GM20000 (cell line): Measurements from ENCODE around the gene APOBEC3F.

Experiments
- DNase-seq: peaks from one replicate; pipeline ENCODE4 v3.0.0; 2012; ENCODE audit warnings: low spot score
- TF ChIP-seq, protein P1 (sequence below): IDR thresholded peaks from 2 replicates; pipeline ENCODE4 v1.5.1; 2012; ENCODE audit warnings: mild to moderate bottlenecking, control low read depth; ENCODE audit errors: extremely low read depth, missing control alignments

APOBEC3F gene

DNA sequence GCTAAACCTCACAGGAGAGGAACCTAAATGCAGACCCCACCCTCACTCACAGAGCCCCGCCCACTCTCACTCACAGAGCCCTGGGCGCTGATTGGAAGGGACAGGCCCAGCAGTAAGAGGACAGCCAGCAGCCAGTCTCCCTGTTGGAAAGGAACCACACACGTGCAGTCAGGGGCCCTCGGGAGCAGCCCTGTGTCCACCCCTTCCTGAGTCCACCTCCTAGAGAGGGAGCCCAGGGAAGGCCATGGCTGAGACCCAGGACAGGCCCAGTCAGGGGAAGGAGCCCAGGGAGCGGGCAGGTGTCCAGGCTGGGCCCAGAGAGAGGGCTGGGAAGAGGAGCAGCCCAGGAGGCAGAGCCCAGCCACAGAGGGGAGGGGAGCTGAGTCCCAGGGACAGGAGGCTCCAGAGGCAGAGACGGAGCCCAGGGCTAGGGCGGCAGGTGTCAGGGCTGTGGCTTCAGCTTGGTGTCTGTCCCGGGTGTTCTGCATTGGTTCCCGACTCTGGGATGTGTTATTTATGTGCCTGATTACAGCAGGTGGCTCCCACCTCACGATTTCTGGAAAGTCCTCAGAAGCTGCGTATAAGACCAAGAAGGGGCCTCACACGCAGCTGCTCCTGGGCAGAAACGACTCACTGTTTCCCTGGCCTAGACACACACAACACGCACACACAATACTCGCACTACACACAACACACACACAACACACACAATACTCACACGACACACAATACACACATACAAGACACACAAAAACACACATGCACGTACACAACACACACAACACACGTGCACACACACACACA, 47.4 kb downstream of the APOBEC3F start:
- no peak for DNase-seq
- TF ChIP-seq, protein P1, sequence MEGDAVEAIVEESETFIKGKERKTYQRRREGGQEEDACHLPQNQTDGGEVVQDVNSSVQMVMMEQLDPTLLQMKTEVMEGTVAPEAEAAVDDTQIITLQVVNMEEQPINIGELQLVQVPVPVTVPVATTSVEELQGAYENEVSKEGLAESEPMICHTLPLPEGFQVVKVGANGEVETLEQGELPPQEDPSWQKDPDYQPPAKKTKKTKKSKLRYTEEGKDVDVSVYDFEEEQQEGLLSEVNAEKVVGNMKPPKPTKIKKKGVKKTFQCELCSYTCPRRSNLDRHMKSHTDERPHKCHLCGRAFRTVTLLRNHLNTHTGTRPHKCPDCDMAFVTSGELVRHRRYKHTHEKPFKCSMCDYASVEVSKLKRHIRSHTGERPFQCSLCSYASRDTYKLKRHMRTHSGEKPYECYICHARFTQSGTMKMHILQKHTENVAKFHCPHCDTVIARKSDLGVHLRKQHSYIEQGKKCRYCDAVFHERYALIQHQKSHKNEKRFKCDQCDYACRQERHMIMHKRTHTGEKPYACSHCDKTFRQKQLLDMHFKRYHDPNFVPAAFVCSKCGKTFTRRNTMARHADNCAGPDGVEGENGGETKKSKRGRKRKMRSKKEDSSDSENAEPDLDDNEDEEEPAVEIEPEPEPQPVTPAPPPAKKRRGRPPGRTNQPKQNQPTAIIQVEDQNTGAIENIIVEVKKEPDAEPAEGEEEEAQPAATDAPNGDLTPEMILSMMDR = no peak

DNA sequence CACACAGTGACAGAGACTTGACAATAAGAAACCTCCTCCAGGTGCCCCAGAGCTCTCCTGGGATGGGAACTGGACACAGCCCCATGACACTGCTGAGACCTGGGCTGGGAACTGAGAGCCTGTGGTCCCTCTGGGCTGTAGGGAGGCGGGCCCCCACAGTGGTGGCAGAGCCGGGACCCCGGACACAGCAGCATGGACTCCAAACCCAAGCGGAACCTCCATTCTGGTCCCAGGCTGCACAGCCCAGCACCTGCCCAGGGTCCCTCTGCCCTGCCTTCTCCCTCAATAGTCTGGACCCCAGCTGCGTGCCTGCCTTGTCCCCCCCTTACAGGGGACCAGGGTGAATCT, 48.0 kb downstream of the APOBEC3F start:
- TF ChIP-seq, protein P1 = no peak
- no peak for DNase-seq

DNA sequence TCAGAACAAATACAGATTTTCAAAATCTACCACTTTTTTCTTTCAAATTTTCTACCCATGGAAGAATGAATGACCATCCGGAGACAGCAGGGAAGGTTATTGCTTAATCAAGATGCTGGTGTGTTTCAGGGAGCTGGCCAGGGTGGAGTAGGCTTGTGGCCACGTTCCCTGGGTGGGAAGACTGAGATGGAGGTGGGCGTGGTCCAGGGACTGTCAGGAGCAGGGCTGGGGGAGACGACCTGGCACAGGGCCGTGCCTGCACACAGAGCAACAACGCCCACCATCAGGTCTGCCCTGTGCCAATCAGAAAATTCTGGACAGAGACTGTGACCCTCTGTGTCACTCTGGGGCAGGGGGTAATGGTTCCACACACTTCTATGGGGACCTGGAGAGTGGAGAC, 49.3 kb downstream of the APOBEC3F start:
- TF ChIP-seq, protein P1 = no peak
- DNase-seq = no peak

DNA sequence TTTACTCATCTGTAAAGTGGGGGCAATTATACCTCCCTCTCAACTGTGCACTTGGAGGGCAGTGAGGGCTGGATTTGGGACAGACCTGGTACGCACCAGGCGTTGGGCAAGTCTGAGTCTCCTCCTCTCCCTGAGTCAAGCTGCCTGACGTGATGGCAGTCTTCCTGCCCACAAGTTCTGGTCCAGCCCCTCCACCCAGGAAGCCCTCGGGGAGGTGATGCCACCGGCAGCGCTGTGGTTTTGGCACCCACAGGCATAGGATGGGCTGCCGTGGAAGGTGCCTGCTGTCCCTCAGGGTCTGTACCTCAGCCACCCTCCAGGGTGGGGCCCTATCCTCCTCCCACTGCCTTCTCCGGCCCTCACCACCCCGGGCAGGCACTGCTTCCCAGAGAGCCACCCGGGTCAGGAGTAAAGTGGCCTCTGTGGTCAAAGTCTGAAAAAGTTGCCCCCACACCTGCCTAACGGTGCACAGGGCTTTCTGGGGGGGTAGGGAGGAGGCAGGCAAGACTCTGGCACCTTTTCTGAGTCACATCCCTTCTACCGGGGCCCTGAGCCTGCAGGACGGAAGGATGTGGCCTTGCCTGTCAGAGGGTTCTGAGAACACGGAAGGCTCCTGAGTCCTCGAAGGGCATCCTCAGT, 49.9 kb downstream of the APOBEC3F start:
- no peak for DNase-seq
- TF ChIP-seq, protein P1 = no peak

DNA sequence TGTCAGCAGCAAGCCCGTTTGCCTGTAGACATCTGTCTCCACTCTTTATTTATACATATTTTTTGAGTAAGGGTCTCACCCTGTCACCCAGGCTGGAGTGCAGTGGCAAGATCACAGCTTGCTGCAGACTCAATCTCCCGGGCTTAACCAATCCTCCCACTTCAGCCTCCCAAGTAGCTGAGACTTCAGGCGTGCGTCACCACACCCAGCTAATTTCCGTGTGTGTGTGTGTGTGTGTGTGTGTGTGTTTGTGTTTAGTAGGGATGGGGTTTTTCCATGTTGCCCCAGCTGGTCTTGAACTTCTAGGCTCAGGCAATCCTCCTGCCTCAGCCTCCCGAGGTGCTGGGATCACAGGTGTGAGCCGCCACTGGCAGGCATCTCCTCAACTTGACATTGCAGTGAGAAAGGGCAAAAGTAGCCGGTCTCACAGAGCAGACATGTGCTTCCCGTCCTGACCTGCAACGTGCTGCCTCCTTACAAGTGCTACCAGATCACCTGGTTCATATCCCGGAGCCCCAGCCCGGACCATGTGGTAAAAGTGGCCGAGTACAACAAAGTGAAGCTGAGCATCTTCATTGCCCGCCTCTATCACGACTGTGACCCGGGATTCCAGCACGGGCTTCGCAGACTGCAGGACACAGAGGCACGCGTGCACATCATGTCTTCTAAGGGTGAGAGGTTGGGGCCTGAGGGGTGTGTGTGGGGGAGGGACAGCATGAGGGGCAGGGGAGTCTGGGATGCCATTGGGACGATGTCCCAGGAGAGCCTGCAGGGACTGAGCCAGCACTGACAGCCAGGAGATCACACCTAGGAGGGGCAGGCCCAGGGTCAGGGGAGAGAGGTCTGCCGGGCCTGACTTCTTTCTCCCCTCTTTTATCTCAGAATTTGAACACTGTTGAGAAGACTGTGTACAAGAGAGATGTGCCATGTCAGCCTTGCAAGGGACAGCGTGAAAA, 50.7 kb downstream of the APOBEC3F start:
- TF ChIP-seq, protein P1 = no peak
- DNase-seq = no peak

DNA sequence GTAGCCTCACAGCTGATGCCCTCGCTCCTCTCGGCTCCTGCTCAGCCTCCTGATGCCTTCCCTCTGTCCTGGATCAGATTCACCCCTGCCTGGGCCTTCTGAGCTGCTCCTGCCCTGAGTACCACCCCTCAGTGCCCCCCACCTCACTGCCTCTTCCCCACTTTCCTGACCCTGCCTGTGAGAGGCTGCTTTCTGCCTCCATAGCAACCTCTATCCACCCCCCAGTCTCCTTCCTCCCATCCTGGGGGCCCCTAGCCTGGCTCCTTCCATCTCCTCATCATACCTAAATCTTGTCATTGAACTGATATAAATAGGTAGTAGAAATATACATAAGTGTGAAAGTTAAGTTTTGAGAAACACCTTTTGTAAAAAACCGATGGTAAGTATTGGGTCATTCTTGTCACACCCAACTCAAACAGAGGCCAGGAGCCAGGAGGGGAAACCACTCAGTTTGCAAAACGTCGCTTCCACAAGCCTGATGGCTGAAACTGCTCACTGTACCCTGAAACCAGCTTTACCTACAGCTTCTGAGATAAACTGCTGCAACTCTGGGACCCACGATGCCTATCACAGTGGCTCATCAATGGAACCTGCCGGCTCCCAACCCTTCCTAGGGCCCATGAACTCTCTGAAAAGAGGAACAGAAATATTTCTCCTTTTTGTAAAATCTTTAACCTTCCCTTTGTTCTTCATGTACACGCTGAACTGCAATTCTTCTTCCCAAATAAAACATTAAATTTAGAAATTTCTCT, 51.6 kb downstream of the APOBEC3F start:
- no peak for DNase-seq

More for the DNA sequence above, 51.6 kb downstream of the APOBEC3F start:
- TF ChIP-seq, protein P1 = no peak
